ENCODE data around the gene MAVS.

Gene MAVS

DNA sequence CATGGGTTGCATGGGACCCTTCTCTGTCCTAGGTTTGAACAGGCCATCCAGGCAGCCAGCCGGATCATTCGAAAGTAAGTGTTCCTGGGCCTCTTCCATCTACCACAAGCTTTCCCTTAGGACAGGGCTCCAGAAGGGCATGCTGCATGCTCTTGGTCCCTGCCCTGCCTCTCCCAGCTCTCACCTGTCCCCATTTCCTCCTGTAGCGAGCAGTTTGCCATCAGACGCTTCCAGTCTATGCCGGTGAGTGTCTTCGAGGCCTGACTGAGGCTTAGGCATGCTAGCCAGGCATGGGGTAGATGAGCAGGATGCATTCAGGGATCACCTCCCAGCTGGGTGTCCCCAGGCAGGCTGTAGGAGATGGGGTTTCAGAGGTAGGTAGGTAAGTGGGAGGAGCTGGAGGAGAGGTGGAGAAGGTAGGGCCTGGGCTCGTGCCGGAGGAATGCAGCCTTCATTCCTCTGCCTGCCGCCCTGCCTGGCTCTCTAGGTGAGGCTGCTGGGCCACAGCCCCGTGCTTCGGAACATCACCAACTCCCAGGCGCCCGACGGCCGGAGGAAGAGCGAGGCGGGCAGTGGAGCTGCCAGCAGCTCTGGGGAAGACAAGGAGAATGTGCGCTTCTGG lies 46.3 kb upstream of the MAVS start:
- no peaks in the 10 kb centered on the region for H3K9me3 ChIP-seq
- H3K36me3 ChIP-seq = peaks cover 52% of the 10 kb centered on the region
- no peak overlapping the region for H3K4me3 ChIP-seq (ENCODE audit: low read depth in 1 of 2, low read length in 1 of 2)
- no peak for TF ChIP-seq CTCF (IDR thresholded peaks at IDR 0.05)
- no peaks in the 10 kb centered on the region for H3K27me3 ChIP-seq
- no peak overlapping the region for H3K27ac ChIP-seq
- H3K4me1 ChIP-seq (ENCODE audit: control insufficient read depth in 1 of 2, insufficient read depth in 1 of 2, low read depth in 1 of 2, low read length in 1 of 2) = peaks cover 16 to 19% of the 10 kb centered on the region in 2 experiments

- Histone ChIP-seq H3K36me3 (peaks cover 56% of the 10 kb centered on the region), H3K27me3 (no peaks in the 10 kb centered on the region), H3K9me3 (no peaks in the 10 kb centered on the region), H3K4me3 (ENCODE audit: low read depth in 1 of 2, low read length in 1 of 2) (no peak overlapping the region), H3K27ac (no peak overlapping the region), H3K4me1 (ENCODE audit: control insufficient read depth in 1 of 2, insufficient read depth in 1 of 2, low read depth in 1 of 2, low read length in 1 of 2) (peaks cover 11 to 14% of the 10 kb centered on the region in 2 experiments)
- no peak for TF ChIP-seq CTCF (IDR thresholded peaks at IDR 0.05)
Observed at GRCh38 chr20:3800878-3801260, 45.8 kb upstream of the MAVS start.

- H3K4me1 ChIP-seq (ENCODE audit: control insufficient read depth in 1 of 2, insufficient read depth in 1 of 2, low read depth in 1 of 2, low read length in 1 of 2) = peaks cover 10% of the 10 kb centered on the region in 2 experiments
- H3K36me3 ChIP-seq = peaks cover 56% of the 10 kb centered on the region
- H3K27me3 ChIP-seq = no peaks in the 10 kb centered on the region
- TF ChIP-seq CTCF (IDR thresholded peaks at IDR 0.05) = no peak
- H3K4me3 ChIP-seq (ENCODE audit: low read depth in 1 of 2, low read length in 1 of 2) = no peak overlapping the region
- H3K9me3 ChIP-seq = no peaks in the 10 kb centered on the region
- H3K27ac ChIP-seq = no peak overlapping the region
Observed at GRCh38 chr20:3801299-3801698, 45.3 kb upstream of the MAVS start.

DNA sequence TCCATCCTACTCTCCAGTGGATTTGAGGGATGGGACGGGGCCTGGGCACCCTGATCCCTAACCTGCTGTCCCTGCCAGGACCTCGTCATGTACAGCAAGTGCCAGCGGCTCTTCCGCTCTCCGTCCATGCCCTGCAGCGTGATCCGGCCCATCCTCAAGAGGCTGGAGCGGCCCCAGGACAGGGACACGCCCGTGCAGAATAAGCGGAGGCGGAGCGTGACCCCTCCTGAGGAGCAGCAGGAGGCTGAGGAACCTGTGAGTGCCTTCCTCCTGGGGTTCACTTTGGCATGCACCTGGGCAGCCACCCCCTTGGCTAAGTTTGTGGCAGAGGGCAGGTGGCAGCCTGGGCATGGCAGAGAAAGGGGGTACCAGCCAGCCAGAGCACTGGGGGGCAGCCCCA lies 44.8 kb upstream of the MAVS start:
- Histone ChIP-seq H3K36me3 (peaks cover 56% of the 10 kb centered on the region), H3K27ac (no peak overlapping the region), H3K9me3 (no peaks in the 10 kb centered on the region), H3K4me1 (ENCODE audit: control insufficient read depth in 1 of 2, insufficient read depth in 1 of 2, low read depth in 1 of 2, low read length in 1 of 2) (peaks cover 4 to 5% of the 10 kb centered on the region in 2 experiments), H3K4me3 (ENCODE audit: low read depth in 1 of 2, low read length in 1 of 2) (no peak overlapping the region), H3K27me3 (no peaks in the 10 kb centered on the region)
- TF ChIP-seq CTCF (IDR thresholded peaks at IDR 0.05) = no peak

- no peak overlapping the region for H3K27ac ChIP-seq
- H3K4me3 ChIP-seq (ENCODE audit: low read depth in 1 of 2, low read length in 1 of 2) = no peak overlapping the region
- TF ChIP-seq CTCF (IDR thresholded peaks at IDR 0.05) = no peak
- H3K9me3 ChIP-seq = no peaks in the 10 kb centered on the region
- H3K36me3 ChIP-seq = peaks cover 56% of the 10 kb centered on the region
- H3K27me3 ChIP-seq = peaks cover 5% of the 10 kb centered on the region
- H3K4me1 ChIP-seq (ENCODE audit: control insufficient read depth in 1 of 2, insufficient read depth in 1 of 2, low read depth in 1 of 2, low read length in 1 of 2) = no peaks in the 10 kb centered on the region
Observed at GRCh38 chr20:3802524-3803239, 44.0 kb upstream of the MAVS start.
